HG03039 (cell line): ENCODE measurements around the gene EXO5.
"Not testable (repeated sequence)": the region's sequence is repeated elsewhere in the genome, so short reads cannot be mapped to it uniquely, and the experiment has no call there.

Experiments used
- ATAC-seq: cut with Tn5 transposase; IDR thresholded peaks from one replicate; pipeline ENCODE4 v1.9.1; 2021; ENCODE audit warnings: mild to moderate bottlenecking, moderate library complexity; ENCODE audit not compliant: unreplicated experiment

The EXO5 gene

GRCh38 chr1:40508375-40509341 is at the start of gene EXO5:
Gene EXO5, plus strand, starts transcription at chr1:40508767. Its CDS starts 5,778 bp downstream, at chr1:40514545.
- peak; percentile 82 for ATAC-seq

- ATAC-seq, result no peak
These were observed 45.5 kb upstream of the EXO5 start for GRCh38 chr1:40462956-40463590.

DNA sequence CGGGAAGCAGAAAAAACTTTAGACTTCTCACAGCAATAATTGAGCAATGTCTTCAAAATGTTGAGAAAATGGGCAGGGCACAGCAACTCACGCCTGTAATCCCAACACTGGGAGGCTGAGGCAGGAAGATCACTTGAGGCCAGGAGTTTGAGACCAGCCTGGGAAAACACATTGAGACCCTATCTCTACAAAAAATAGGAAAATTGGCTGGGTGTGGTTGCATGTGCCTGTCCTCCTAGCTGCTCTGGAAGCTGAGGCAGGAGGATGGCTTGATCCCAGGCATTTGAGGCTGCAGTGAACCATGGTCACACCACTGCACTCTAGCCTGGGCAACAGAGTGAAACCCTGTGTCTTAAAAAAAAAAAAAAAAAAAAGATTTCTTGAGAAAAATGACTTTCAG is 39.2 kb upstream of the EXO5 start:
- ATAC-seq, result no peak

DNA sequence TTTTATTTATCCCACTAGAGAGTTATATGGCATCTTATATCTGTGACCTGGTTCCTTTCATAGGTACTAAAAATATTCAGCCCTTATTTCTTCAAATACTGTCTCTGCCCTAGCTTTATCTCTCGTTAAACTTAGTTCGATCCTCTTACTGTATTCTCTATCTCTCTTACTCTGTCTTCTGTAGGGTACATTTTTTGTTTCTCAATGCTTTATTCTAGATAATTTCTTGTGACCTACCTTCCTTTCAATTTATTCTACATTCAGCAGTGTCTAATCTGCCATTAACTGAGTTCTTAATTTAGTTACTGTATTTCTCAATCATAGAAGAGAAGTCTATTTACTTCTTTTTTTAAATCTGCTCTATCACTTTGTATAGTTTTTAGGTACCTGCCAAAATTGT is 33.3 kb upstream of the EXO5 start:
- ATAC-seq, result no peak

GRCh38 chr1:40476924-40477677 is 31.5 kb upstream of the EXO5 start, which contains the start of gene ZFP69:
Gene ZFP69, plus strand, starts transcription at chr1:40477290. Its CDS starts 2,072 bp downstream, at chr1:40479362.
- peak; percentile 60 for ATAC-seq

DNA sequence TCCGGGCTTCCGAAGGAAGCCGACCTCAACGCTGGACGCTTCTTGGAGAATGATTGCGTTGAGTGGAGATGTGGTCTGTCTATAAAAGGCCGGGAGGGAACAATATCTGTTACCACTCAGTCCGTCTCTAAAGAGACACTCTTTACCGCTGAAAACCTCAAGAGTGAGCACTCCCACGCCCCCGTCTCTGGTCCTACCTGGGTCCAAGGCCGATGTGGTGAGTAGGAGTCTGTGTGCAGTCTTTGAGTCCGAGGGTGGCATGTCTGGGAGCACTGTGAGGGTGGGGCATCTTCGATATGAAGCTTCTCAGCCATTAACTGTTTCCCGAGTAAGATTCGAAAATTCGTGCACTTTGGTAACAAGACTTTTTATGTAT is 30.9 kb upstream of the EXO5 start:
- peak; percentile 15 for ATAC-seq

GRCh38 chr1:40478276-40478675 is 30.3 kb upstream of the EXO5 start:
- ATAC-seq, result no peak

DNA sequence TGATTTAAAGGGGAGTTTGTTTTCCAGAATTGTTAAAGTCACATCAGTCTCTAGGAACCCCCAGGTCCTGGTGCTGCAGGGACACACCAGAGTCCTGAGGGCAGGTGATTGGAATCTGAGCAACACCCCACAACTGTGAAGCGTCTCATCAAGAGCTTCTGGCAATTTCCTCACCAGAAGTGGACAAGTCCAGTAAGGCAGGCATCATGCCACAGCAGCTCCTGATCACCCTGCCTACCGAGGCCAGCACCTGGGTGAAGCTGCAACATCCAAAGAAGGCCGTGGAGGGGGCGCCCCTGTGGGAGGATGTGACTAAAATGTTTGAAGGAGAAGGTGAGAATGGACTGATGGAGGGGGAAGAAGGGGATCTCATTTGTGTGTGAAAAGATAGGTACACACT is 29.4 kb upstream of the EXO5 start:
- no peak for ATAC-seq

DNA sequence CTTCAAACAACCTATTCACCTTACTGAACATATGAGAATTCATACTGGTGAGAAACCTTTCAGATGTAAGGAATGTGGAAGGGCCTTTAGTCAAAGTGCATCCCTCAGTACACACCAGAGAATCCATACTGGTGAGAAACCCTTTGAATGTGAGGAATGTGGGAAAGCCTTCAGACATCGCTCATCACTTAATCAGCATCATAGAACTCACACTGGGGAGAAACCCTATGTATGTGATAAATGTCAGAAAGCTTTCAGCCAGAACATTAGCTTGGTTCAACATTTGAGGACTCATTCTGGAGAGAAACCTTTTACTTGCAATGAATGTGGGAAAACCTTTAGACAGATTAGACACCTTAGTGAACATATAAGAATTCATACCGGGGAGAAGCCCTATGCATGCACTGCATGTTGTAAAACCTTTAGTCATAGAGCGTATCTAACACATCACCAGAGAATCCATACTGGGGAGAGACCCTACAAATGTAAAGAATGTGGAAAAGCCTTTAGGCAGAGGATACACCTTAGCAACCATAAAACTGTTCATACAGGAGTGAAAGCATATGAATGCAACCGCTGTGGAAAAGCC is 13.2 kb upstream of the EXO5 start:
- ATAC-seq, result no peak

GRCh38 chr1:40502651-40503050 is 5.9 kb upstream of the EXO5 start:
- ATAC-seq, result not testable (repeated sequence)

GRCh38 chr1:40507973-40508372 is 594 bp upstream of the EXO5 start:
- ATAC-seq, result no peak

- no peak for ATAC-seq
These were observed 10.9 kb downstream of the EXO5 start for GRCh38 chr1:40519517-40519916.

- no peak for ATAC-seq
These were observed 22.3 kb downstream of the EXO5 start for GRCh38 chr1:40530735-40531380.

GRCh38 chr1:40531381-40532061 is 23.0 kb downstream of the EXO5 start, which contains the start of gene ZNF684:
Gene ZNF684, plus strand, starts transcription at chr1:40531637. Its CDS starts 1,530 bp downstream, at chr1:40533167.
- peak; percentile 90 for ATAC-seq

GRCh38 chr1:40532062-40532389 is 23.5 kb downstream of the EXO5 start:
- ATAC-seq, result no peak

GRCh38 chr1:40532844-40533424 is 24.4 kb downstream of the EXO5 start:
- ATAC-seq, result no peak

DNA sequence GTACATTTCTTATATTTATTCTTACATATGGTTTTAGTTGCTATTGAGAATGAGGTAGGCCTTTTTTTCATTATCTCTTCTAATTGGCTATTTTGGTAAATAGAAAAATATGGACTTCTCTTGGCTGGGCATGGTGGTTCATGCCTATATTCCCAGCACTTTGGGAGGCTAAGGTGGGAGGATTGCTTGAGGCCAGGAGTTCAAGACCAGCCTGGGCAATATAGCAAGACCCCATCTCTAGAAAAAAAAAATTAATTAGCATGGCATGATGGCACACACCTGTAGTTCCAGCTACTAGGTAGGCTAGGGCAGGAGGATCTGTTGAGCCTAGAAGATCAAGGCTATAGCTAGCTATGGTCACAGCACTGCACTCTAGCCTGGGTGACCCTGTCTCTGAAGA is 26.0 kb downstream of the EXO5 start:
- no peak for ATAC-seq

DNA sequence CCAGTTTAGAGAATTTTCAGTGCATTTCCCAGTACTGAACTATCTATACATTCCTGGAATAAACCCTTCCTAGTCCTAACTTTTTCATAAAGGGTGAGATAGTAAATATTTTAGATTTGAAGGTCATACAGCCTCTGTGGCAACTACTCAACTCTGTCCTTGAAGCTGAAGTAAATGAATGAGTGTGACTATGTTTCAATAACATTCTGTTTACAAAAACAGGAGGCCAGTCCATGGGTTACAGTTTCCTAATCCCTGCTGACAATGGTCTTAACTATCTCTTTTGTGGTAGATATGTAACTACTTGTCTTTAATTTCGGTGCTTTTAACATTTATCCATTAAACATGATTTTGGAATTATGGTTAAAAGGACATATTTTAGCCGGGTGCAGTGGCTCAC is 27.2 kb downstream of the EXO5 start:
- no peak for ATAC-seq

DNA sequence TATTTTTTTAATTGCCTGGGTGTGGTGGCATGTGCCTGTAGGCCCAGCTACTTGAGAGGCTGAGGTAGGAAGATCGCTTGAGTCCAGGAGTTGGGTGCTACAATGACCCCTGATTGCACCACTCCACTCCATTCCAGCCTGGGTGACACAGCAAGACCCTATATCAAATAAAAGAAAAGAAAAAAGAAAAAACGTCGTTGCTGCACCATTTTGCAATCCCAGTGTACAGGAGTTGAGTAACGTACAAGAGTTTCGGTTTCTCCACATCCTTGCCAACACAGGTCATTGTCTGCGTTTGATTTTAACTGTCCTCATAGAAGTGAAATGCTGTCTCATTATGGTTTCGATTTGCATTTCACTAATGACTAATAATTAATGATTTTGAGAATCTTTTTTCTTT is 30.8 kb downstream of the EXO5 start:
- ATAC-seq, result no peak

DNA sequence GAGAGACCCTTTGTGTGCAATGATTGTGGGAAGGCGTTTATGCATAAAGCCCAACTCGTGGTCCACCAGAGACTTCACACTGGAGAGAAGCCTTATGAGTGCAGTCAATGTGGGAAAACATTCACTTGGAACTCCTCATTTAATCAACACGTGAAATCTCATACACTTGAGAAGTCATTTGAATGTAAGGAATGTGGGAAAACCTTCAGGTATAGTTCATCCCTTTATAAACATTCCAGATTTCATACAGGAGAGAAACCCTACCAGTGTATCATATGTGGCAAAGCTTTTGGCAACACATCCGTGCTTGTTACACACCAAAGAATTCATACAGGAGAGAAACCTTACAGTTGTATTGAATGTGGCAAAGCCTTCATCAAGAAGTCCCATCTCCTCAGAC is 38.4 kb downstream of the EXO5 start:
- ATAC-seq, result no peak
